ENCODE results near the gene MTMR3.

The MTMR3 gene

DNA sequence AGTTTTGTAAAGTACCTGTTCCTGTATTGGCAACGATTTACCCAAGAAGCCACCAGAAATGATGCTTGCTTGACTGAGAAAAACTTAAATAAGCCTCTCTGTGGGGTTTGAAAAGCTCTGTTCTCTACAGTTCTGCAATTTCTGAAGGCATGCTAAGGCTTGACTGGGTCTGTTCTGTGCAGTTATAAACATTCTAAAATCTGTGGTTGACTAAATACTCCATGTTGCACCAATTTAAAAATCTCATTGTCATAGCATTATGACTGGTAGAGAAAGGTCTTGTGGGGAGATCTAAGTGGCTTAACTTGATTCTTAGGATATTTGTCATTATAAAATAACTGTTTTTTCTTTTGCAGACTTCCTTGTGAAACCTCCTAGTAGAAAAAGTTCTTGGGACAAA, 73.7 kb downstream of the MTMR3 start:
- H2BK15ac ChIP-seq (replicated peaks; ENCODE audit: low read depth), result no peak overlapping the region
- H3K56ac ChIP-seq (ENCODE audit: low read length), result no peak overlapping the region
- H3K27me3 ChIP-seq (ENCODE audit: insufficient read depth, low read length, poor library complexity), result no peaks in the 10 kb centered on the region
- peaks cover 5% of the 10 kb centered on the region for H3K79me2 ChIP-seq (ENCODE audit: control insufficient read depth, insufficient read depth, low read length)
- no peak overlapping the region for H4K5ac ChIP-seq (ENCODE audit: low read length)
- H3K4ac ChIP-seq (ENCODE audit: low read depth, low read length), result no peak overlapping the region
- no peak overlapping the region for H2AK5ac ChIP-seq (ENCODE audit: low read length)
- WGBS (ENCODE audit: extremely low coverage, insufficient coverage, low lambda C conversion rate), result no CpG with 5 or more reads among the region's 1 CpG
- no peak overlapping the region for H3K18ac ChIP-seq (ENCODE audit: low read length)
- H3K4me3 ChIP-seq (ENCODE audit: low read length), result no peak overlapping the region
- no peak overlapping the region for H3K9ac ChIP-seq (ENCODE audit: low read length)
- H3K23ac ChIP-seq (ENCODE audit: low read length), result no peak overlapping the region
- no peak overlapping the region for H4K8ac ChIP-seq (ENCODE audit: low read depth, low read length)
- H2BK5ac ChIP-seq (ENCODE audit: low read length), result no peak overlapping the region
- peaks cover 3% of the 10 kb centered on the region for H3K79me1 ChIP-seq (ENCODE audit: low read length)
- DNase-seq, result no peak
- H3K4me1 ChIP-seq (ENCODE audit: control insufficient read depth, low read depth, low read length), result no peaks in the 10 kb centered on the region
- H3K27ac ChIP-seq (ENCODE audit: low read depth, low read length), result no peak overlapping the region
- H3K36me3 ChIP-seq (ENCODE audit: control insufficient read depth, insufficient read depth, low read length), result no peaks in the 10 kb centered on the region
- no peak overlapping the region for H2BK120ac ChIP-seq (ENCODE audit: low read depth, low read length)
- H3K4me2 ChIP-seq (ENCODE audit: low read length), result no peak overlapping the region

DNA sequence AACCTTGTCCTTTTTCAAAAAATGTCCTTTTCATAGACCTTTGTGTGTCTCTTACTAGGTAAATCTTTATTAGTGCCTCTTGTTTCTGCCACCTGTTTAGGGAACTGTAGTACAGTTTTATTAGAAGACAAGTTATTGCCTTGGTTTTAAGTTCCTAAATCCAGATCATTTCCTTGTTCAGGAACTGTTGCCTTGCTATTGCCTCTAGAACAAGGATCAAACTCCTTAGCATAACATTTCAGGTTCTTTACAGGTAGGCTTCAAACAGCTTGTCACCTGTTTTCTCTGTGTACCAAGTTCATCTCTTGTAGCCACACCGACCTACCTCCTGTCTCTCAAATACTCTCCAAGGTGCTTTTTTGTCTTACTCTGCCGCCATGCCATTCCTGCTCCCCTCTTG, 75.2 kb downstream of the MTMR3 start:
- no peak overlapping the region for H3K23ac ChIP-seq (ENCODE audit: low read length)
- no peak overlapping the region for H3K4me3 ChIP-seq (ENCODE audit: low read length)
- no peak overlapping the region for H2AK5ac ChIP-seq (ENCODE audit: low read length)
- H3K27me3 ChIP-seq (ENCODE audit: insufficient read depth, low read length, poor library complexity), result no peaks in the 10 kb centered on the region
- peaks cover 3% of the 10 kb centered on the region for H3K79me2 ChIP-seq (ENCODE audit: control insufficient read depth, insufficient read depth, low read length)
- no CpG with 5 or more reads among the region's 2 CpGs for WGBS (ENCODE audit: extremely low coverage, insufficient coverage, low lambda C conversion rate)
- H2BK120ac ChIP-seq (ENCODE audit: low read depth, low read length), result no peak overlapping the region
- no peak overlapping the region for H3K4ac ChIP-seq (ENCODE audit: low read depth, low read length)
- H3K4me1 ChIP-seq (ENCODE audit: control insufficient read depth, low read depth, low read length), result no peaks in the 10 kb centered on the region
- no peak overlapping the region for H3K9ac ChIP-seq (ENCODE audit: low read length)
- H3K79me1 ChIP-seq (ENCODE audit: low read length), result peaks cover 1% of the 10 kb centered on the region
- no peak overlapping the region for H2BK15ac ChIP-seq (replicated peaks; ENCODE audit: low read depth)
- no peak overlapping the region for H3K56ac ChIP-seq (ENCODE audit: low read length)
- no peak overlapping the region for H3K4me2 ChIP-seq (ENCODE audit: low read length)
- H4K8ac ChIP-seq (ENCODE audit: low read depth, low read length), result no peak overlapping the region
- H3K27ac ChIP-seq (ENCODE audit: low read depth, low read length), result no peak overlapping the region
- no peak overlapping the region for H2BK5ac ChIP-seq (ENCODE audit: low read length)
- no peak overlapping the region for H4K5ac ChIP-seq (ENCODE audit: low read length)
- no peak for DNase-seq
- no peak overlapping the region for H3K18ac ChIP-seq (ENCODE audit: low read length)
- no peaks in the 10 kb centered on the region for H3K36me3 ChIP-seq (ENCODE audit: control insufficient read depth, insufficient read depth, low read length)

GRCh38 chr22:29964776-29965175, 81.8 kb downstream of the MTMR3 start:
- Histone ChIP-seq H2BK120ac (ENCODE audit: low read depth, low read length) (no peak overlapping the region), H3K23ac (ENCODE audit: low read length) (no peak overlapping the region), H3K4me1 (ENCODE audit: control insufficient read depth, low read depth, low read length) (no peaks in the 10 kb centered on the region), H2AK5ac (ENCODE audit: low read length) (no peak overlapping the region), H2BK5ac (ENCODE audit: low read length) (no peak overlapping the region), H3K4ac (ENCODE audit: low read depth, low read length) (no peak overlapping the region), H4K8ac (ENCODE audit: low read depth, low read length) (no peak overlapping the region), H3K79me1 (ENCODE audit: low read length) (peaks cover 2% of the 10 kb centered on the region), H3K27me3 (ENCODE audit: insufficient read depth, low read length, poor library complexity) (no peaks in the 10 kb centered on the region), H3K18ac (ENCODE audit: low read length) (no peak overlapping the region), H3K9ac (ENCODE audit: low read length) (no peak overlapping the region), H3K36me3 (ENCODE audit: control insufficient read depth, insufficient read depth, low read length) (no peaks in the 10 kb centered on the region), H2BK15ac (replicated peaks; ENCODE audit: low read depth) (no peak overlapping the region), H3K79me2 (ENCODE audit: control insufficient read depth, insufficient read depth, low read length) (no peaks in the 10 kb centered on the region), H3K4me3 (ENCODE audit: low read length) (no peak overlapping the region), H3K27ac (ENCODE audit: low read depth, low read length) (no peak overlapping the region), H3K56ac (ENCODE audit: low read length) (no peak overlapping the region), H3K4me2 (ENCODE audit: low read length) (no peak overlapping the region), H4K5ac (ENCODE audit: low read length) (no peak overlapping the region)
- no CpG with 5 or more reads among the region's 5 CpGs for WGBS (ENCODE audit: extremely low coverage, insufficient coverage, low lambda C conversion rate)
- DNase-seq, result no peak

DNA sequence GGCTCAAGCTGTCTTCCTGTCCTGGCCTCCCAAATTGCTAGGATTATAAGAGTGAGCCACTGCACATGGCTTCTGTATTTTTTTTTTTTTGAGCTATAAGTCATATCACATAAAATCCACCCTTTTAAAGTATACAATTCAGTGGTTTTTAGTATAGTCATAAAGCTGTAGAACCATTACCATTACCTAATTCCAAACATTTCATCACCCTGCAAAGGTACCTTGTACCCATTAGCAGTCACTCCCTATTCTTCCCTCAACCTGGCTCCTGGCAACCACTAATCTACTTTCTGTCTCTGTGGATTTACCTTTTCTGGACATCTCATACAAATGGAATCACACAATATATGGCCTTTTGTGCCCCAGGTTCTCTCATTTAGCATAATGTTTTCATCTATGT, 84.5 kb downstream of the MTMR3 start:
- Histone ChIP-seq H3K56ac (ENCODE audit: low read length) (no peak overlapping the region), H3K4me2 (ENCODE audit: low read length) (no peak overlapping the region), H4K8ac (ENCODE audit: low read depth, low read length) (no peak overlapping the region), H3K4me1 (ENCODE audit: control insufficient read depth, low read depth, low read length) (no peaks in the 10 kb centered on the region), H2AK5ac (ENCODE audit: low read length) (no peak overlapping the region), H2BK15ac (replicated peaks; ENCODE audit: low read depth) (no peak overlapping the region), H3K79me2 (ENCODE audit: control insufficient read depth, insufficient read depth, low read length) (no peaks in the 10 kb centered on the region), H3K9ac (ENCODE audit: low read length) (no peak overlapping the region), H2BK5ac (ENCODE audit: low read length) (no peak overlapping the region), H3K79me1 (ENCODE audit: low read length) (peaks cover 2% of the 10 kb centered on the region), H4K5ac (ENCODE audit: low read length) (no peak overlapping the region), H3K4ac (ENCODE audit: low read depth, low read length) (no peak overlapping the region), H3K4me3 (ENCODE audit: low read length) (no peak overlapping the region), H3K18ac (ENCODE audit: low read length) (no peak overlapping the region), H2BK120ac (ENCODE audit: low read depth, low read length) (no peak overlapping the region), H3K27ac (ENCODE audit: low read depth, low read length) (no peak overlapping the region), H3K36me3 (ENCODE audit: control insufficient read depth, insufficient read depth, low read length) (no peaks in the 10 kb centered on the region), H3K27me3 (ENCODE audit: insufficient read depth, low read length, poor library complexity) (no peaks in the 10 kb centered on the region), H3K23ac (ENCODE audit: low read length) (no peak overlapping the region)
- DNase-seq, result no peak

GRCh38 chr22:29971607-29972006, 88.6 kb downstream of the MTMR3 start:
- Histone ChIP-seq H3K27ac (ENCODE audit: low read depth, low read length) (no peak overlapping the region), H3K18ac (ENCODE audit: low read length) (no peak overlapping the region), H2BK120ac (ENCODE audit: low read depth, low read length) (no peak overlapping the region), H3K9ac (ENCODE audit: low read length) (no peak overlapping the region), H3K4me2 (ENCODE audit: low read length) (no peak overlapping the region), H3K36me3 (ENCODE audit: control insufficient read depth, insufficient read depth, low read length) (no peaks in the 10 kb centered on the region), H4K5ac (ENCODE audit: low read length) (no peak overlapping the region), H3K56ac (ENCODE audit: low read length) (no peak overlapping the region), H3K4me1 (ENCODE audit: control insufficient read depth, low read depth, low read length) (no peaks in the 10 kb centered on the region), H2BK15ac (replicated peaks; ENCODE audit: low read depth) (no peak overlapping the region), H3K27me3 (ENCODE audit: insufficient read depth, low read length, poor library complexity) (no peaks in the 10 kb centered on the region), H3K79me1 (ENCODE audit: low read length) (peaks cover 2% of the 10 kb centered on the region), H2BK5ac (ENCODE audit: low read length) (no peak overlapping the region), H3K23ac (ENCODE audit: low read length) (no peak overlapping the region), H2AK5ac (ENCODE audit: low read length) (no peak overlapping the region), H3K4me3 (ENCODE audit: low read length) (no peak overlapping the region), H3K4ac (ENCODE audit: low read depth, low read length) (no peak overlapping the region), H4K8ac (ENCODE audit: low read depth, low read length) (no peak overlapping the region), H3K79me2 (ENCODE audit: control insufficient read depth, insufficient read depth, low read length) (no peaks in the 10 kb centered on the region)
- no peak for DNase-seq
- no CpG with 5 or more reads among the region's 3 CpGs for WGBS (ENCODE audit: extremely low coverage, insufficient coverage, low lambda C conversion rate)

DNA sequence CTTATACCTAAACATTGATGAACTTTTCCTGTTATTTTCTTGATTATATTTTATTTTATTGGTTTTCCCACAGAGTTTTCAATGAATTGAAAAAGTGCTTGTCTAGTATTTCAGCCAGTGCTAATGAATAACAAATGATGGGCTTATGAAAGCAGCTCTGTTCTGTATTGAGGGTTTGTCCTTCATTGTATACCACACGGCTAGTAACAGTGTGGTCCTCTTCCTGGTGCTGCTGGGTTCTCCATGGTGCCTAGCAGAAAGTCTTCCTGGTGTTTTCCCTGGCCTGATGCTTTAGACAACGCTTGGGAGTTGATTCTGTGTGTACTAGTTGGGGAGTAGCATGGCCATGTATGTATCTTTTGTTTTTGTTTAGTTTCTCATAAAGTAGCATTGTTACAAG, 89.1 kb downstream of the MTMR3 start:
- Histone ChIP-seq H3K18ac (ENCODE audit: low read length) (no peak overlapping the region), H3K36me3 (ENCODE audit: control insufficient read depth, insufficient read depth, low read length) (no peaks in the 10 kb centered on the region), H4K8ac (ENCODE audit: low read depth, low read length) (no peak overlapping the region), H3K4me3 (ENCODE audit: low read length) (no peak overlapping the region), H2AK5ac (ENCODE audit: low read length) (no peak overlapping the region), H3K23ac (ENCODE audit: low read length) (no peak overlapping the region), H2BK5ac (ENCODE audit: low read length) (no peak overlapping the region), H3K4me2 (ENCODE audit: low read length) (no peak overlapping the region), H3K56ac (ENCODE audit: low read length) (no peak overlapping the region), H3K79me2 (ENCODE audit: control insufficient read depth, insufficient read depth, low read length) (no peaks in the 10 kb centered on the region), H2BK15ac (replicated peaks; ENCODE audit: low read depth) (no peak overlapping the region), H3K27me3 (ENCODE audit: insufficient read depth, low read length, poor library complexity) (no peaks in the 10 kb centered on the region), H3K9ac (ENCODE audit: low read length) (no peak overlapping the region), H3K4me1 (ENCODE audit: control insufficient read depth, low read depth, low read length) (no peaks in the 10 kb centered on the region), H3K27ac (ENCODE audit: low read depth, low read length) (no peak overlapping the region), H3K79me1 (ENCODE audit: low read length) (peaks cover 2% of the 10 kb centered on the region), H3K4ac (ENCODE audit: low read depth, low read length) (no peak overlapping the region), H4K5ac (ENCODE audit: low read length) (no peak overlapping the region), H2BK120ac (ENCODE audit: low read depth, low read length) (no peak overlapping the region)
- no CpG with 5 or more reads among the region's 2 CpGs for WGBS (ENCODE audit: extremely low coverage, insufficient coverage, low lambda C conversion rate)
- DNase-seq, result no peak
